Loucy (cell line): ENCODE measurements around the gene DIO3.

Experiments used
- H2AFZ ChIP-seq: fragments of 200-600 bp; sonication (generic); 2 replicates; pipeline ENCODE4 v1.6.0; 2016; ENCODE audit warnings: antibody characterized with exemption, mild to moderate bottlenecking, low read length, moderate library complexity
- H3F3A ChIP-seq: fragments of 200-600 bp; 2 replicates; pipeline ENCODE4 v1.6.0; 2016; ENCODE audit warnings: antibody characterized with exemption, low read depth, mild to moderate bottlenecking
- H3K27me3 ChIP-seq: fragments of 200-600 bp; sonication (generic); 2 replicates; pipeline ENCODE4 v1.6.1; 2014; ENCODE audit warnings: low read length, mild to moderate bottlenecking; ENCODE audit not compliant: insufficient read depth, poor library complexity, severe bottlenecking
- H3K36me3 ChIP-seq: fragments of 200-600 bp; sonication (generic); 2 replicates; pipeline ENCODE4 v1.6.1; 2016; ENCODE audit warnings: low read length; ENCODE audit not compliant: insufficient read depth
- H3K4me1 ChIP-seq: fragments of 200-600 bp; sonication (generic); 2 replicates; pipeline ENCODE4 v1.5.1; 2014; ENCODE audit warnings: low read length, mild to moderate bottlenecking; ENCODE audit not compliant: insufficient read depth, poor library complexity, severe bottlenecking
- H3K4me2 ChIP-seq: fragments of 200-600 bp; sonication (generic); 2 replicates; pipeline ENCODE4 v1.6.0; 2014; ENCODE audit warnings: antibody characterized with exemption, low read length, low read depth, mild to moderate bottlenecking; ENCODE audit not compliant: poor library complexity, severe bottlenecking
- H3K4me3 ChIP-seq: fragments of 200-600 bp; sonication (generic); 2 replicates; pipeline ENCODE4 v1.5.1; 2014; ENCODE audit warnings: low read length, mild to moderate bottlenecking, mixed read lengths; ENCODE audit not compliant: poor library complexity, severe bottlenecking
- H3K79me2 ChIP-seq: fragments of 200-600 bp; sonication (generic); 2 replicates; pipeline ENCODE4 v1.6.1; 2014; ENCODE audit warnings: low read length; ENCODE audit not compliant: insufficient read depth
- H3K9ac ChIP-seq: fragments of 200-600 bp; sonication (generic); 2 replicates; pipeline ENCODE4 v1.6.0; 2014; ENCODE audit warnings: mild to moderate bottlenecking, low read depth, low read length, moderate library complexity; ENCODE audit not compliant: poor library complexity, severe bottlenecking
- H3K9me2 ChIP-seq: fragments of 200-600 bp; sonication (generic); replicated peaks from 2 replicates; pipeline ENCODE4 v1.6.1; 2016; ENCODE audit warnings: low read depth, low read length, mixed read lengths
- H3K9me3 ChIP-seq: fragments of 200-600 bp; sonication (generic); 2 replicates; pipeline ENCODE4 v1.6.1; 2014; ENCODE audit warnings: mild to moderate bottlenecking, antibody characterized with exemption, low read length, low read depth; ENCODE audit not compliant: insufficient read depth
- H4K20me1 ChIP-seq: fragments of 200-600 bp; sonication (generic); 2 replicates; pipeline ENCODE4 v1.6.0; 2014; ENCODE audit warnings: antibody characterized with exemption, low read length, mild to moderate bottlenecking; ENCODE audit not compliant: insufficient read depth, poor library complexity, severe bottlenecking
- CTCF ChIP-seq: fragments of 200-600 bp; sonication (generic); conservative IDR thresholded peaks from 2 replicates; pipeline ENCODE4 v1.5.1; 2014; ENCODE audit warnings: mild to moderate bottlenecking, antibody characterized with exemption, low read length
- EZH2phosphoT487 ChIP-seq: fragments of 200-600 bp; IDR thresholded peaks from 2 replicates; pipeline ENCODE4 v1.6.1; 2018; ENCODE audit warnings: antibody characterized with exemption, mild to moderate bottlenecking, moderate library complexity, borderline replicate concordance

The DIO3 gene

GRCh38 chr14:101560534-101561113 lies 671 bp upstream of the DIO3 start:
- no peak overlapping the region for H3K4me3 ChIP-seq
- no peak for TF ChIP-seq EZH2phosphoT487
- TF ChIP-seq CTCF, result no peak
- no peaks in the 10 kb centered on the region for H3K79me2 ChIP-seq

GRCh38 chr14:101561897-101562490 lies 699 bp downstream of the DIO3 start:
- Histone ChIP-seq H3K9me3 (no peaks in the 10 kb centered on the region), H3K9ac (no peak overlapping the region), H3K27me3 (no peaks in the 10 kb centered on the region), H3K36me3 (no peaks in the 10 kb centered on the region), H3K4me1 (no peaks in the 10 kb centered on the region), H2AFZ (no peak overlapping the region), H3K4me3 (no peak overlapping the region), H3K79me2 (no peaks in the 10 kb centered on the region), H4K20me1 (no peaks in the 10 kb centered on the region), H3F3A (no peaks in the 10 kb centered on the region), H3K4me2 (no peak overlapping the region), H3K9me2 (no peaks in the 10 kb centered on the region)
- TF ChIP-seq EZH2phosphoT487 (no peak), CTCF (no peak)

More at GRCh38 chr14:101560534-101561113, 671 bp upstream of the DIO3 start:
- Histone ChIP-seq H3K4me2 (no peak overlapping the region), H2AFZ (no peak overlapping the region), H4K20me1 (no peaks in the 10 kb centered on the region), H3K9me2 (no peaks in the 10 kb centered on the region), H3K36me3 (no peaks in the 10 kb centered on the region), H3F3A (no peaks in the 10 kb centered on the region), H3K27me3 (no peaks in the 10 kb centered on the region), H3K4me1 (no peaks in the 10 kb centered on the region), H3K9me3 (no peaks in the 10 kb centered on the region), H3K9ac (no peak overlapping the region)

- no peaks in the 10 kb centered on the region for H4K20me1 ChIP-seq
- H3K36me3 ChIP-seq, result no peaks in the 10 kb centered on the region
- H3K79me2 ChIP-seq, result no peaks in the 10 kb centered on the region
- H3K9ac ChIP-seq, result no peak overlapping the region
- no peak overlapping the region for H3K4me2 ChIP-seq
- no peaks in the 10 kb centered on the region for H3K9me3 ChIP-seq
- no peaks in the 10 kb centered on the region for H3K4me1 ChIP-seq
- no peaks in the 10 kb centered on the region for H3K9me2 ChIP-seq
- H2AFZ ChIP-seq, result no peak overlapping the region
- H3K27me3 ChIP-seq, result no peaks in the 10 kb centered on the region
- H3F3A ChIP-seq, result no peaks in the 10 kb centered on the region
- H3K4me3 ChIP-seq, result no peak overlapping the region
- no peak for TF ChIP-seq CTCF
- no peak for TF ChIP-seq EZH2phosphoT487
These were observed 1.5 kb downstream of the DIO3 start for GRCh38 chr14:101562659-101563351.
